Mammary epithelial cell (primary cell): ENCODE data around the gene ITGA11.

Source experiments
- EZH2 ChIP-seq: IDR thresholded peaks from 2 replicates; pipeline ENCODE4 v1.6.1; 2012; ENCODE audit warnings: low read length, inconsistent platforms, borderline replicate concordance
- TF ChIP-seq, protein P1 (sequence below), 2 donors: IDR thresholded peaks in 1 of 2; conservative IDR thresholded peaks in 1 of 2; 2 replicates each; pipeline ENCODE4 v1.5.1; 2011 to 2012; ENCODE audit warnings: inconsistent platforms in 2 of 2, low read length in 2 of 2, mild to moderate bottlenecking in 2 of 2, control low read depth in 1 of 2, low read depth in 1 of 2; ENCODE audit not compliant: insufficient read depth in 1 of 2; ENCODE audit errors: extremely low read depth in 1 of 2

DNA sequence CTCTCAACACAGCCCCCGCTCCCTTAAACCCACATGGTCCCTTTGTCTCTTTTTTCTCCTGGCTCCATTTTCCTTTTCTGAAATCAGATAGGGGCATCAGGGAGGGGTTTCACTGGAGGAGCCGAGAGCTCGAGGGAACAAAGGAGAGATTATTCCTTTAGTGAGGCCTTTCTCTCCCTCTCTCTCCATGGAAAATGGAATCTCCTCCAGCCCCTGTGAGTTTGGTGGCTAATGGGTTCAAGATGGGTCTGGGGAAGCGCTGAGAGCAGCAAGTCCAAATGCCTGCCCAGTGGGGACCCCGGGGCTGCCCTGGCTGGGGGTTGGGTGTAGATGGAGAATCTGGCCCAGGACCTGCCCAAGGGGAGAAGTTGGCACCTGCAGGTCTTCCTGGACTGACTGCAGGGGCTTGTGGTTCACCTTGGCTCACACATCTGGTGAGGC lies 56.8 kb downstream of the ITGA11 start:
- TF ChIP-seq, protein P1, sequence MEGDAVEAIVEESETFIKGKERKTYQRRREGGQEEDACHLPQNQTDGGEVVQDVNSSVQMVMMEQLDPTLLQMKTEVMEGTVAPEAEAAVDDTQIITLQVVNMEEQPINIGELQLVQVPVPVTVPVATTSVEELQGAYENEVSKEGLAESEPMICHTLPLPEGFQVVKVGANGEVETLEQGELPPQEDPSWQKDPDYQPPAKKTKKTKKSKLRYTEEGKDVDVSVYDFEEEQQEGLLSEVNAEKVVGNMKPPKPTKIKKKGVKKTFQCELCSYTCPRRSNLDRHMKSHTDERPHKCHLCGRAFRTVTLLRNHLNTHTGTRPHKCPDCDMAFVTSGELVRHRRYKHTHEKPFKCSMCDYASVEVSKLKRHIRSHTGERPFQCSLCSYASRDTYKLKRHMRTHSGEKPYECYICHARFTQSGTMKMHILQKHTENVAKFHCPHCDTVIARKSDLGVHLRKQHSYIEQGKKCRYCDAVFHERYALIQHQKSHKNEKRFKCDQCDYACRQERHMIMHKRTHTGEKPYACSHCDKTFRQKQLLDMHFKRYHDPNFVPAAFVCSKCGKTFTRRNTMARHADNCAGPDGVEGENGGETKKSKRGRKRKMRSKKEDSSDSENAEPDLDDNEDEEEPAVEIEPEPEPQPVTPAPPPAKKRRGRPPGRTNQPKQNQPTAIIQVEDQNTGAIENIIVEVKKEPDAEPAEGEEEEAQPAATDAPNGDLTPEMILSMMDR (conservative IDR thresholded peaks at IDR 0.05 in 1 of 2, IDR thresholded peaks at IDR 0.05 in 1 of 2; ENCODE audit: extremely low read depth in 1 of 2, insufficient read depth in 1 of 2, low read depth in 1 of 2, low read length in 2 of 2): no peak
- TF ChIP-seq EZH2: no peak
